ENCODE data around the gene SLC4A8.

SLC4A8 gene

DNA sequence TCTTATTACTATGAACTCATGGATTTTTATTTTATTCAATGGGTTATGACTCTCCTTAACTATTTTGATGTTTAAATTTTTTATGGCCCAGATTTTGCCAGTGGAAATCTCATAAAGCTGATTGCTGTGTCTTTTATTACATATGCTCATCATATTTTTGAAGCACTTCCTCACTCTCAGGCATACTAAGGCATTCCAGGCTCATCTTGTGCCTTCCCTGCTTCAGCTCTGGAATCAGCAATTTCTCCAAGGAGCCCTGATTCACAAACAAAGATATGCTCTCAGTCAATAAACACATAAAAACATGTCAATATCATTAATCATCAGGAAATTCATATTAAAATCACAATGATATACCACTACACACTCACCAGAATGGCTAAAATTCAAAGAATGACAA lies 121.5 kb downstream of the SLC4A8 start:
- no peak overlapping the region for H3K4me3 ChIP-seq (ENCODE audit: low read length)
- H3K27ac ChIP-seq (ENCODE audit: low read depth, low read length), result no peak overlapping the region
- no peaks in the 10 kb centered on the region for H4K20me1 ChIP-seq (ENCODE audit: control insufficient read depth, insufficient read depth, low read depth, low read length)
- H3K4me2 ChIP-seq (ENCODE audit: low read length), result no peak overlapping the region
- no peaks in the 10 kb centered on the region for H3K9me2 ChIP-seq (replicated peaks; ENCODE audit: control insufficient read depth, low read length)
- H3K9me3 ChIP-seq (ENCODE audit: control insufficient read depth, insufficient read depth, low read length), result no peaks in the 10 kb centered on the region
- H3K27me3 ChIP-seq (ENCODE audit: control insufficient read depth, low read length), result peaks cover 15% of the 10 kb centered on the region
- no peaks in the 10 kb centered on the region for H3F3A ChIP-seq (ENCODE audit: control insufficient read depth, insufficient read depth)
- H3K79me2 ChIP-seq (ENCODE audit: control insufficient read depth, low read length), result no peaks in the 10 kb centered on the region
- no peak for TF ChIP-seq EZH2phosphoT487 (IDR thresholded peaks at IDR 0.05; ENCODE audit: borderline replicate concordance, low read length)
- H3K4me1 ChIP-seq (ENCODE audit: control insufficient read depth, low read length), result peaks cover 17% of the 10 kb centered on the region
- H3K36me3 ChIP-seq (ENCODE audit: control insufficient read depth, low read length), result no peaks in the 10 kb centered on the region

DNA sequence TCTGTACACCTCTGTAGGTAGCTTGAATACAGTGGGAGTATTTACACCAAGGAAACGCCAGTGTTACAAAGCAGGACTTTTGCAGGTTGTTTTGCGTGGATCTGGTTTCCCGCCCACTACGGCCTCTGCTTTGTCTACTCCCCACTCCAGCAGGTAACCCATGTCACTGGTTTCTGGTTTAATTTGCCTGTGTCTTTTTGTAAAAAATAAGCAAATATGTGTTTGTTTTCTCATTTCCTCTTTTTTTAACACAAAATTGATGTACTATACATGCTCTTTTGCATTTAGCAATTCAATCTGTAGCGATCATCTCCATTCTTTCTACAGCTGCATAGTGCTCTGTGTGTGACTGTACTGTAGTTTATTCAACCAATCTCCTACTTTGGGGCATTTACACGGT lies 123.0 kb downstream of the SLC4A8 start:
- H3K4me1 ChIP-seq (ENCODE audit: control insufficient read depth, low read length), result peaks cover 17% of the 10 kb centered on the region

DNA sequence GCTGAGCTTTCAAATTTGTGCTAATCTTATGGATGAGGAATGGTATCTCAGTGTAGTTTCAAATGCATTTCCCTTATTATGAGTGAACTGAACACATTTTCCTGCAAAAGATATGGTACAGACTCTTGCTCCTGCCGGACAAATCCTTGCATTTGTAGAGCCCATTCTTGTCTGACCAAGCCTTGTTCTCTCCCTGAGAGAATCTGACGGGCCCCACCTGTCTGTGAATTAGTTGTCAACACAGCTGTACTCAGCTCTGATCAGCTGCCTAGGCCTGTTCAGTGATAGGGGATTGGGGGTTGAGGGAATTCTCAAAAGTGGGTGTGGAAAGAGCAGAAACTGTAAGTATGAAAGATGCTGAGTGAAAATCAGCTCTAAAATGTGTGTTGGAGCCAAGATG lies 123.6 kb downstream of the SLC4A8 start:
- no peaks in the 10 kb centered on the region for H3K9me3 ChIP-seq (ENCODE audit: control insufficient read depth, insufficient read depth, low read length)
- H3K4me3 ChIP-seq (ENCODE audit: low read length), result no peak overlapping the region
- H3K27ac ChIP-seq (ENCODE audit: low read depth, low read length), result no peak overlapping the region
- no peaks in the 10 kb centered on the region for H3K9me2 ChIP-seq (replicated peaks; ENCODE audit: control insufficient read depth, low read length)
- no peaks in the 10 kb centered on the region for H3F3A ChIP-seq (ENCODE audit: control insufficient read depth, insufficient read depth)
- H3K79me2 ChIP-seq (ENCODE audit: control insufficient read depth, low read length), result no peaks in the 10 kb centered on the region
- peaks cover 17% of the 10 kb centered on the region for H3K4me1 ChIP-seq (ENCODE audit: control insufficient read depth, low read length)
- peaks cover 25% of the 10 kb centered on the region for H3K27me3 ChIP-seq (ENCODE audit: control insufficient read depth, low read length)
- H3K4me2 ChIP-seq (ENCODE audit: low read length), result no peak overlapping the region
- H4K20me1 ChIP-seq (ENCODE audit: control insufficient read depth, insufficient read depth, low read depth, low read length), result no peaks in the 10 kb centered on the region
- TF ChIP-seq, protein P1, sequence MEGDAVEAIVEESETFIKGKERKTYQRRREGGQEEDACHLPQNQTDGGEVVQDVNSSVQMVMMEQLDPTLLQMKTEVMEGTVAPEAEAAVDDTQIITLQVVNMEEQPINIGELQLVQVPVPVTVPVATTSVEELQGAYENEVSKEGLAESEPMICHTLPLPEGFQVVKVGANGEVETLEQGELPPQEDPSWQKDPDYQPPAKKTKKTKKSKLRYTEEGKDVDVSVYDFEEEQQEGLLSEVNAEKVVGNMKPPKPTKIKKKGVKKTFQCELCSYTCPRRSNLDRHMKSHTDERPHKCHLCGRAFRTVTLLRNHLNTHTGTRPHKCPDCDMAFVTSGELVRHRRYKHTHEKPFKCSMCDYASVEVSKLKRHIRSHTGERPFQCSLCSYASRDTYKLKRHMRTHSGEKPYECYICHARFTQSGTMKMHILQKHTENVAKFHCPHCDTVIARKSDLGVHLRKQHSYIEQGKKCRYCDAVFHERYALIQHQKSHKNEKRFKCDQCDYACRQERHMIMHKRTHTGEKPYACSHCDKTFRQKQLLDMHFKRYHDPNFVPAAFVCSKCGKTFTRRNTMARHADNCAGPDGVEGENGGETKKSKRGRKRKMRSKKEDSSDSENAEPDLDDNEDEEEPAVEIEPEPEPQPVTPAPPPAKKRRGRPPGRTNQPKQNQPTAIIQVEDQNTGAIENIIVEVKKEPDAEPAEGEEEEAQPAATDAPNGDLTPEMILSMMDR (IDR thresholded peaks at IDR 0.05; ENCODE audit: low read depth, low read length, poor library complexity, severe bottlenecking), result no peak
- TF ChIP-seq EZH2phosphoT487 (IDR thresholded peaks at IDR 0.05; ENCODE audit: borderline replicate concordance, low read length), result no peak
- H3K36me3 ChIP-seq (ENCODE audit: control insufficient read depth, low read length), result no peaks in the 10 kb centered on the region

More for the DNA sequence above, 123.0 kb downstream of the SLC4A8 start:
- Histone ChIP-seq H3K4me3 (ENCODE audit: low read length) (no peak overlapping the region), H3K27me3 (ENCODE audit: control insufficient read depth, low read length) (peaks cover 20% of the 10 kb centered on the region), H4K20me1 (ENCODE audit: control insufficient read depth, insufficient read depth, low read depth, low read length) (no peaks in the 10 kb centered on the region), H3K79me2 (ENCODE audit: control insufficient read depth, low read length) (no peaks in the 10 kb centered on the region), H3F3A (ENCODE audit: control insufficient read depth, insufficient read depth) (no peaks in the 10 kb centered on the region), H3K27ac (ENCODE audit: low read depth, low read length) (no peak overlapping the region), H3K9me2 (replicated peaks; ENCODE audit: control insufficient read depth, low read length) (no peaks in the 10 kb centered on the region), H3K9me3 (ENCODE audit: control insufficient read depth, insufficient read depth, low read length) (no peaks in the 10 kb centered on the region), H3K36me3 (ENCODE audit: control insufficient read depth, low read length) (no peaks in the 10 kb centered on the region), H3K4me2 (ENCODE audit: low read length) (peak overlapping the region; percentile 32)
- TF ChIP-seq EZH2phosphoT487 (IDR thresholded peaks at IDR 0.05; ENCODE audit: borderline replicate concordance, low read length), result no peak
- TF ChIP-seq, protein P1 (IDR thresholded peaks at IDR 0.05; ENCODE audit: low read depth, low read length, poor library complexity, severe bottlenecking), result no peak

DNA sequence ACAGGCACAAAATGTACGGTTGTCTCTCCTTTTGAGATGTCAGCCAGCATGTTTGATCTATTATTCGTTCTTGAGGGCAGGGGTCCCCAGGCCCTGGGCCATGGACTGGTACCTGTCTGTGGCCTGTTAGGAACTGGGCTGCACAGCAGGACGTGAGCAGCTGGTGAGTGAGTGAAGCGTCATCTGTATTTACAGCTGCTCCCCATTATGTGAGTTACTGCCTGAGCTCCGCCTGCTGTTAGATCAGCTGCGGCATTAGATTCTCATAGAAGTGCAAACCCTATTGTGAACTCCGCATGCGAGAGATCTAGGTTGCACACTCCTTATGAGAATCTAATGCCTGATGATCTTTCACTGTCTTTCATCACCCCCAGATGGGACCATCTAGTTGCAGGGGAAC lies 125.0 kb downstream of the SLC4A8 start:
- H3K79me2 ChIP-seq (ENCODE audit: control insufficient read depth, low read length), result no peaks in the 10 kb centered on the region
- no peak for TF ChIP-seq EZH2phosphoT487 (IDR thresholded peaks at IDR 0.05; ENCODE audit: borderline replicate concordance, low read length)
- TF ChIP-seq, protein P1 (IDR thresholded peaks at IDR 0.05; ENCODE audit: low read depth, low read length, poor library complexity, severe bottlenecking), result no peak

More for the DNA sequence above, 125.0 kb downstream of the SLC4A8 start:
- H3K4me3 ChIP-seq (ENCODE audit: low read length), result no peak overlapping the region
- H4K20me1 ChIP-seq (ENCODE audit: control insufficient read depth, insufficient read depth, low read depth, low read length), result no peaks in the 10 kb centered on the region
- H3F3A ChIP-seq (ENCODE audit: control insufficient read depth, insufficient read depth), result no peaks in the 10 kb centered on the region
- no peaks in the 10 kb centered on the region for H3K36me3 ChIP-seq (ENCODE audit: control insufficient read depth, low read length)
- no peak overlapping the region for H3K27ac ChIP-seq (ENCODE audit: low read depth, low read length)
- H3K4me1 ChIP-seq (ENCODE audit: control insufficient read depth, low read length), result peaks cover 17% of the 10 kb centered on the region
- no peaks in the 10 kb centered on the region for H3K9me2 ChIP-seq (replicated peaks; ENCODE audit: control insufficient read depth, low read length)
- H3K27me3 ChIP-seq (ENCODE audit: control insufficient read depth, low read length), result peaks cover 27% of the 10 kb centered on the region
- H3K4me2 ChIP-seq (ENCODE audit: low read length), result no peak overlapping the region
- no peaks in the 10 kb centered on the region for H3K9me3 ChIP-seq (ENCODE audit: control insufficient read depth, insufficient read depth, low read length)

Data from DOHH2 (cell line).